H1 (cell line): Measurements from ENCODE around the gene ARSB. TPM values are rescaled to one million over a fixed set of nuclear protein-coding genes. Genes with fewer than 3 reads are reported as not detected.

Experiments used
- CTCF ChIA-PET: fragments of 300-600 bp; sonication (Branson Sonifier 250); formaldehyde crosslinking; loops from one replicate; lab custom pipeline; 2021; ENCODE audit not compliant: partially characterized antibody; lab: Charles Lee
- POLR2A ChIA-PET: fragments of 300-600 bp; sonication (Branson Sonifier 250); formaldehyde crosslinking; loops from one replicate; lab custom pipeline; 2021; ENCODE audit warnings: inconsistent platforms; ENCODE audit not compliant: partially characterized antibody; lab: Charles Lee
- DNase-seq, 2 experiments: peaks; one replicate each; pipeline versions ENCODE4 v3.0.0 to v3.0.0-alpha.2; 2010 to 2022; ENCODE audit warnings: low spot score in 2 of 2, low read depth in 1 of 2, mixed read lengths in 1 of 2
- FAIRE-seq: peaks from 2 replicates; lab custom pipeline; 2011; peaks lifted over from hg19 to GRCh38; lab: Jason Lieb, UNC
- H2AFZ ChIP-seq: 2 replicates; pipeline ENCODE4 v1.8.1; 2012; ENCODE audit warnings: low read length, inconsistent platforms
- H2AK5ac ChIP-seq: 2 replicates; pipeline ENCODE4 v1.6.1; 2013; ENCODE audit warnings: low read depth, low read length
- H2BK120ac ChIP-seq: replicated peaks from 2 replicates; pipeline ENCODE3; 2013; ENCODE audit warnings: low read depth, low read length, inconsistent platforms
- H2BK12ac ChIP-seq: 2 replicates; pipeline ENCODE4 v1.6.1; 2013; ENCODE audit warnings: low read depth, low read length
- H2BK15ac ChIP-seq: 2 replicates; pipeline ENCODE4 v1.6.1; 2013; ENCODE audit warnings: low read length
- H2BK20ac ChIP-seq: 2 replicates; pipeline ENCODE4 v1.6.1; 2013; ENCODE audit warnings: low read length
- H2BK5ac ChIP-seq: 2 replicates; pipeline ENCODE4 v1.6.1; 2013; ENCODE audit warnings: low read depth, low read length
- H3K14ac ChIP-seq: 2 replicates; pipeline ENCODE4 v1.6.1; 2013; ENCODE audit warnings: inconsistent platforms; ENCODE audit not compliant: insufficient read length
- H3K18ac ChIP-seq: 2 replicates; pipeline ENCODE4 v1.6.1; 2013; ENCODE audit warnings: low read length; ENCODE audit errors: extremely low read depth
- H3K23ac ChIP-seq: 2 replicates; pipeline ENCODE4 v1.6.1; 2013; ENCODE audit warnings: inconsistent platforms; ENCODE audit not compliant: insufficient read length
- H3K23me2 ChIP-seq: 2 replicates; pipeline ENCODE4 v1.6.1; 2013; ENCODE audit warnings: low read depth, low read length
- H3K27ac ChIP-seq: 2 replicates; pipeline ENCODE4 v1.6.1; 2011; ENCODE audit warnings: low read depth, low read length, inconsistent platforms
- H3K27me3 ChIP-seq, 4 experiments: replicated peaks in 1 of 4; 1 replicate in 1 of 4; 2 replicates in 3 of 4; pipeline versions ENCODE4 v1.6.1 to v1.8.1; 2011 to 2013; ENCODE audit warnings: low read length in 3 of 4, mild to moderate bottlenecking in 3 of 4, inconsistent platforms in 2 of 4, mixed read lengths in 2 of 4, moderate library complexity in 1 of 4; ENCODE audit not compliant: control insufficient read depth in 3 of 4, insufficient read depth in 3 of 4; ENCODE audit errors: extremely low read depth in 1 of 4
- H3K36me3 ChIP-seq, 4 experiments: 2 replicates each; pipeline versions ENCODE4 v1.6.1 to v1.8.1; 2011 to 2013; ENCODE audit warnings: mild to moderate bottlenecking in 4 of 4, low read length in 3 of 4, moderate library complexity in 2 of 4, control low read depth in 1 of 4, inconsistent platforms in 1 of 4; ENCODE audit not compliant: insufficient read depth in 4 of 4, control insufficient read depth in 2 of 4
- H3K4ac ChIP-seq: replicated peaks from 2 replicates; pipeline ENCODE3; 2013; ENCODE audit warnings: low read length, low read depth, mixed read lengths, inconsistent platforms; ENCODE audit not compliant: insufficient read length
- H3K4me1 ChIP-seq, 4 experiments: replicated peaks in 1 of 4; 1 replicate in 1 of 4; 2 replicates in 3 of 4; pipeline versions ENCODE4 v1.6.1 to v1.8.1; 2011 to 2013; ENCODE audit warnings: low read length in 3 of 4, inconsistent platforms in 2 of 4, mixed read lengths in 1 of 4; ENCODE audit not compliant: insufficient read depth in 4 of 4, control insufficient read depth in 3 of 4
- H3K4me2 ChIP-seq, 2 experiments: 2 replicates each; pipeline versions ENCODE4 v1.6.1 to v1.8.1; 2011 to 2013; ENCODE audit warnings: low read depth in 2 of 2, low read length in 2 of 2, control low read depth in 1 of 2, inconsistent platforms in 1 of 2, mild to moderate bottlenecking in 1 of 2; ENCODE audit not compliant: insufficient read depth in 1 of 2
- H3K4me3 ChIP-seq, 4 experiments: fragments of 200-600, 300-600 bp in 1 of 4; sonication (generic), shearing (Covaris generic), sonication (Bioruptor Twin) in 1 of 4; 2 replicates each; pipeline versions ENCODE4 v1.5.1 to v1.8.1; 2011 to 2016; ENCODE audit warnings: low read length in 4 of 4, low read depth in 3 of 4, control low read depth in 2 of 4, inconsistent platforms in 2 of 4, mild to moderate bottlenecking in 2 of 4, mixed read lengths in 1 of 4, moderate library complexity in 1 of 4; ENCODE audit not compliant: insufficient read depth in 2 of 4; ENCODE audit errors: extremely low read depth in 1 of 4
- H3K56ac ChIP-seq: replicated peaks from 2 replicates; pipeline ENCODE3; 2013; ENCODE audit warnings: low read depth, mild to moderate bottlenecking, mixed read lengths, low read length, inconsistent platforms; ENCODE audit not compliant: insufficient read length
- H3K79me1 ChIP-seq: 2 replicates; pipeline ENCODE4 v1.6.1; 2013; ENCODE audit warnings: low read depth, low read length, control low read depth
- H3K79me2 ChIP-seq, 2 experiments: 2 replicates each; pipeline versions ENCODE4 v1.6.1 to v1.8.1; 2012 to 2013; ENCODE audit warnings: low read length in 2 of 2, mild to moderate bottlenecking in 2 of 2, inconsistent platforms in 1 of 2; ENCODE audit not compliant: insufficient read depth in 2 of 2, control insufficient read depth in 1 of 2
- H3K9ac ChIP-seq, 4 experiments: replicated peaks in 1 of 4; 1 replicate in 1 of 4; 2 replicates in 3 of 4; pipeline versions ENCODE4 v1.6.1 to v1.8.1; 2011 to 2013; ENCODE audit warnings: low read depth in 3 of 4, low read length in 3 of 4, control low read depth in 2 of 4, mild to moderate bottlenecking in 2 of 4, moderate library complexity in 2 of 4, inconsistent platforms in 1 of 4; ENCODE audit errors: extremely low read depth in 1 of 4
- H3K9me3 ChIP-seq, 2 experiments: 2 replicates each; pipeline versions ENCODE4 v1.6.1 to v1.8.1; 2012 to 2013; ENCODE audit warnings: mild to moderate bottlenecking in 2 of 2, moderate library complexity in 2 of 2, control low read depth in 1 of 2, inconsistent platforms in 1 of 2, low read depth in 1 of 2, low read length in 1 of 2, mixed read lengths in 1 of 2; ENCODE audit not compliant: insufficient read depth in 2 of 2
- H4K20me1 ChIP-seq, 2 experiments: replicated peaks in 1 of 2; 2 replicates each; pipeline versions ENCODE3 to v1.8.1; 2011 to 2013; ENCODE audit warnings: inconsistent platforms in 2 of 2, low read length in 2 of 2, mild to moderate bottlenecking in 1 of 2; ENCODE audit not compliant: insufficient read depth in 2 of 2, control insufficient read depth in 1 of 2
- H4K5ac ChIP-seq: 2 replicates; pipeline ENCODE4 v1.6.1; 2013; ENCODE audit warnings: low read length, low read depth, mixed read lengths, inconsistent platforms; ENCODE audit not compliant: insufficient read length
- H4K8ac ChIP-seq: 2 replicates; pipeline ENCODE4 v1.8.0; 2013; ENCODE audit warnings: mild to moderate bottlenecking, moderate library complexity, low read length, inconsistent platforms; ENCODE audit not compliant: insufficient read depth; ENCODE audit errors: extremely low read depth
- H4K91ac ChIP-seq: replicated peaks from 2 replicates; pipeline ENCODE3; 2013; ENCODE audit warnings: low read length, mixed read lengths, inconsistent platforms; ENCODE audit not compliant: insufficient read length
- GABPA ChIP-seq: IDR thresholded peaks from 2 replicates; pipeline ENCODE4 v1.6.1; 2011; ENCODE audit warnings: mild to moderate bottlenecking, low read length, moderate library complexity, borderline replicate concordance; ENCODE audit not compliant: insufficient read depth
- KDM5A ChIP-seq: fragments of 200-600 bp; IDR thresholded peaks from 2 replicates; pipeline ENCODE4 v1.7.1; 2012; ENCODE audit warnings: mild to moderate bottlenecking, low read length, inconsistent platforms, mixed read lengths
- TBP ChIP-seq: IDR thresholded peaks from 2 replicates; pipeline ENCODE4 v1.6.1; 2011; ENCODE audit warnings: low read depth, low read length, improper control_type of control experiment
- whole genome bisulfite sequencing, 2 experiments: shearing (Covaris generic) in 1 of 2; methylation state at CpG; one replicate each; pipeline versions ENCODE4 v1.1.6 to v1.1.7; 2013 to 2015; ENCODE audit warnings: low lambda C conversion rate in 2 of 2, mixed read lengths in 2 of 2, inconsistent platforms in 1 of 2, low coverage in 1 of 2, missing lambda C conversion rate in 1 of 2; ENCODE audit not compliant: insufficient replicate concordance in 2 of 2, insufficient coverage in 1 of 2, insufficient read length in 1 of 2; ENCODE audit errors: extremely low coverage in 1 of 2, missing lambda C conversion rate in 1 of 2; 5-methylcytosine and 5-hydroxymethylcytosine counted together
- polyA plus RNA-seq, 7 experiments: library from polyadenylated mRNA; depleted of rRNA in 3 of 7; stranded (reverse) in 5 of 7; unstranded in 2 of 7; fragments of >200 nt in 5 of 7; fragments of 200-250 nt in 2 of 7; gene quantifications; 1 replicate in 5 of 7; 2 replicates in 1 of 7; 4 replicates in 1 of 7; pipeline versions ENCODE4 v1.2.1 to v1.2.3, GENCODE V29; 2011 to 2013; ENCODE audit warnings: missing spikeins in 2 of 7, mixed read lengths in 2 of 7
- total RNA-seq: library from RNA; stranded (reverse); fragmentation: NEBNext Ultra II Directional; extraction: Animal tissue kit (Norgen Biotek cat#: 25700); gene quantifications from 2 replicates; pipeline ENCODE4 v1.2.1, GENCODE V29; 2021
- TF ChIP-seq, protein P1 (sequence below): IDR thresholded peaks from 2 replicates; pipeline ENCODE4 v1.6.1; 2011; ENCODE audit warnings: low read length, improper control_type of control experiment
- TF ChIP-seq, protein P2 (sequence below): IDR thresholded peaks from 2 replicates; pipeline ENCODE4 v1.6.1; 2012; ENCODE audit warnings: inconsistent platforms

ARSB gene
- total and polyA plus RNA-seq, 2 of the 8 experiments (the other 6 are each of a cell fraction or from before 2014, with no cell fraction given), result 6.4 to 13.9 TPM

DNA sequence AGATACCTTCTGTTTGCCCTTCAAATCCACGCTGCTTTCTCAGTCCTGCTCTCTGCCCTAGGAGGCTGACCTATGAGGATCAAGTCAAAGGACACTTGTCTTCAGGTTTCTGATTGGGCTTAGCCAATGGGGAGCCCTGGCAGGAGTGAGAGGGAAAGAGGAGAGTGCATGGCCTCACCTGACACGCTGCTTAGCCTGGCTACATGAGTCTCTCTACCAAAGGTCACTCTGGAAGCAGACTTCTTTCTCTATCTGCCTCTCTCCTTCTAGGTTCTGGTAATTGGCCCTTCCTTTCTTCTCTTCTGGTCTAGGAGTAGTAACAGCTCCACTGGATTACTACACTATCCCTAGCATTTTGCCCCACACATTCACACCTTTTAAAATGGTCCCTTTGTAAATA, 13.1 kb downstream of the ARSB start:
- no peaks in the 10 kb centered on the region for H3K27me3 ChIP-seq
- H2AFZ ChIP-seq, result no peak overlapping the region
- H3K27ac ChIP-seq, result no peak overlapping the region
- no peak overlapping the region for H3K4me2 ChIP-seq
- H3K79me2 ChIP-seq, result no peaks in the 10 kb centered on the region
- H3K56ac ChIP-seq, result no peak overlapping the region
- CTCF ChIA-PET, result interaction anchor here (1.1 kb wide), 1 partner anchor 9 kb away, joined by 4 read pairs; no protein-coding TSS in a partner anchor
- H3K14ac ChIP-seq, result no peak overlapping the region
- H3K4me1 ChIP-seq, result no peaks in the 10 kb centered on the region
- no peak overlapping the region for H3K23ac ChIP-seq
- no peak overlapping the region for H4K8ac ChIP-seq
- no peak for FAIRE-seq
- WGBS, 2 experiments, result 49% methylated on average over 2 of the region's 2 CpGs; no CpG with 5 or more reads in 1 of the 2 experiments
- no peaks in the 10 kb centered on the region for H3K79me1 ChIP-seq
- no peak overlapping the region for H2BK15ac ChIP-seq
- H2BK5ac ChIP-seq, result no peak overlapping the region
- H3K9ac ChIP-seq, result no peak overlapping the region
- no peak overlapping the region for H2AK5ac ChIP-seq
- H2BK12ac ChIP-seq, result no peak overlapping the region
- no peak overlapping the region for H4K5ac ChIP-seq
- H3K4ac ChIP-seq, result no peak overlapping the region
- POLR2A ChIA-PET, result interaction anchor here (0.7 kb wide), 1 partner anchor 13 kb away, joined by 4 read pairs; the partner anchor contains the start of gene ARSB
- peaks cover 0 to 3% (median 0%) of the 10 kb centered on the region in 4 experiments; a peak in 2 of 8 replicates for H3K36me3 ChIP-seq
- no peak overlapping the region for H4K91ac ChIP-seq
- H4K20me1 ChIP-seq, result no peaks in the 10 kb centered on the region
- no peak overlapping the region for H3K4me3 ChIP-seq
- no peak overlapping the region for H2BK120ac ChIP-seq
- TF ChIP-seq TBP, result no peak
- TF ChIP-seq GABPA, result no peak
- TF ChIP-seq, protein P1, sequence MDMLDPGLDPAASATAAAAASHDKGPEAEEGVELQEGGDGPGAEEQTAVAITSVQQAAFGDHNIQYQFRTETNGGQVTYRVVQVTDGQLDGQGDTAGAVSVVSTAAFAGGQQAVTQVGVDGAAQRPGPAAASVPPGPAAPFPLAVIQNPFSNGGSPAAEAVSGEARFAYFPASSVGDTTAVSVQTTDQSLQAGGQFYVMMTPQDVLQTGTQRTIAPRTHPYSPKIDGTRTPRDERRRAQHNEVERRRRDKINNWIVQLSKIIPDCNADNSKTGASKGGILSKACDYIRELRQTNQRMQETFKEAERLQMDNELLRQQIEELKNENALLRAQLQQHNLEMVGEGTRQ, result no peak
- TF ChIP-seq, protein P2, sequence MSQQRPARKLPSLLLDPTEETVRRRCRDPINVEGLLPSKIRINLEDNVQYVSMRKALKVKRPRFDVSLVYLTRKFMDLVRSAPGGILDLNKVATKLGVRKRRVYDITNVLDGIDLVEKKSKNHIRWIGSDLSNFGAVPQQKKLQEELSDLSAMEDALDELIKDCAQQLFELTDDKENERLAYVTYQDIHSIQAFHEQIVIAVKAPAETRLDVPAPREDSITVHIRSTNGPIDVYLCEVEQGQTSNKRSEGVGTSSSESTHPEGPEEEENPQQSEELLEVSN, result 0 out of 2 replicates have a peak, but pooled peaks have one; percentile 33
- TF ChIP-seq KDM5A, result no peak
- H3K18ac ChIP-seq, result no peak overlapping the region
- no peak for DNase-seq
- no peak overlapping the region for H2BK20ac ChIP-seq
- H3K9me3 ChIP-seq, result no peaks in the 10 kb centered on the region
- H3K23me2 ChIP-seq, result no peaks in the 10 kb centered on the region
